ENCODE results near the gene SMIM10L2A. TPM values are rescaled to one million over a fixed set of nuclear protein-coding genes. Genes with fewer than 3 reads are reported as not detected.

The SMIM10L2A gene
- total RNA-seq, 1 experiment from 2014 or later: 18.3 TPM

DNA sequence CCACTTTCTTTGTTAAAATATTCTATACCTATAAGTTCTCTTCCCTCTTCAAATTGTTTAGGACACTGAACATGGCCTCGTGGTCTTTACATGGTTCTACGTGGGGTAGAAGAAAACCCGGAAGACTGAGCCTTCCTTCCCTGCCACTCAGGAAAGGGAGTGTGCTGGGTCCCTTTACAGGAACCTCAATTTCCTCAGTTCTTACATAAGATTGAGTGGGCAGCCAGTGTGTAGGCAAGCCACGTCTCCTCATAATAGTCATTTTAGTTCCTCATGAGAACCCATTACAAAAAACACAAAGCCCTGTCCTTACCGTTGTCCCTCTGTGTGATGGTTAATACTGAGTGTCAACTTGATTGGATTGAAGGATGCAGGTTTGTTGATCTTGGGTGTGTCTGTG lies 28.7 kb upstream of the SMIM10L2A start:
- Histone ChIP-seq H4K20me1 (ENCODE audit: control insufficient read depth, insufficient read depth, insufficient read length) (no peaks in the 10 kb centered on the region), H2BK20ac (ENCODE audit: low read depth, low read length, poor library complexity, severe bottlenecking) (no peak overlapping the region), H4K91ac (ENCODE audit: insufficient read length, low read depth, low read length) (no peak overlapping the region), H3K79me1 (ENCODE audit: insufficient read depth, low read depth, low read length, poor library complexity, severe bottlenecking) (no peaks in the 10 kb centered on the region), H4K5ac (ENCODE audit: insufficient read length, low read depth, low read length) (no peak overlapping the region), H2AK5ac (ENCODE audit: insufficient read length, low read length) (no peak overlapping the region), H3K23ac (ENCODE audit: insufficient read length, low read depth, low read length) (no peak overlapping the region), H2BK15ac (ENCODE audit: low read depth, low read length) (no peak overlapping the region), H3K27ac (ENCODE audit: insufficient read length, low read depth, low read length) (no peak overlapping the region), H2AFZ (ENCODE audit: low read length) (no peak overlapping the region), H3T11ph (ENCODE audit: low read length) (no peak overlapping the region), H2BK5ac (ENCODE audit: insufficient read length, low read length) (no peak overlapping the region), H3K4ac (ENCODE audit: low read depth, low read length) (no peak overlapping the region), H3K79me2 (ENCODE audit: insufficient read depth, low read length) (no peaks in the 10 kb centered on the region), H3K23me2 (ENCODE audit: insufficient read length, low read depth, low read length, poor library complexity, severe bottlenecking) (no peaks in the 10 kb centered on the region), H2BK12ac (ENCODE audit: insufficient read length, low read depth, low read length) (no peak overlapping the region), H2BK120ac (ENCODE audit: low read depth, low read length, poor library complexity, severe bottlenecking) (no peak overlapping the region), H3K4me1 (ENCODE audit: insufficient read depth, low read length) (no peaks in the 10 kb centered on the region; the same call in 1 of the 2 replicates), H3K9ac (ENCODE audit: extremely low read depth, insufficient read length, low read length) (no peak overlapping the region), H4K8ac (replicated peaks; ENCODE audit: insufficient read length, low read depth, low read length) (no peak overlapping the region), H3K9me3 (ENCODE audit: control insufficient read depth, low read depth, low read length) (peaks cover 20% of the 10 kb centered on the region), H3K56ac (ENCODE audit: insufficient read length, low read depth, low read length) (no peak overlapping the region), H3K4me2 (ENCODE audit: insufficient read depth, insufficient read length, low read length) (no peak overlapping the region), H3K14ac (ENCODE audit: insufficient read depth, low read length) (no peak overlapping the region), H3K18ac (ENCODE audit: insufficient read length, low read depth, low read length) (no peak overlapping the region), H3K27me3 (ENCODE audit: insufficient read depth, low read length) (no peaks in the 10 kb centered on the region)
- Mint-ChIP-seq H3K27ac (no peak overlapping the region), H3K4me1 (peaks cover 20 to 24% of the 10 kb centered on the region in 2 experiments), H3K27me3 (ENCODE audit: low read depth) (peaks cover 1% of the 10 kb centered on the region; the same call in 1 of the 2 replicates), H3K36me3 (ENCODE audit: insufficient read depth in 1 of 3, low read depth in 3 of 3) (peaks cover 0 to 4% (median 0%) of the 10 kb centered on the region in 3 experiments; a peak in 4 of 7 replicates), H3K4me3 (no peak overlapping the region), H3K9me3 (peaks cover 68 to 69% of the 10 kb centered on the region in 2 experiments)
- TF ChIP-seq, protein P1, sequence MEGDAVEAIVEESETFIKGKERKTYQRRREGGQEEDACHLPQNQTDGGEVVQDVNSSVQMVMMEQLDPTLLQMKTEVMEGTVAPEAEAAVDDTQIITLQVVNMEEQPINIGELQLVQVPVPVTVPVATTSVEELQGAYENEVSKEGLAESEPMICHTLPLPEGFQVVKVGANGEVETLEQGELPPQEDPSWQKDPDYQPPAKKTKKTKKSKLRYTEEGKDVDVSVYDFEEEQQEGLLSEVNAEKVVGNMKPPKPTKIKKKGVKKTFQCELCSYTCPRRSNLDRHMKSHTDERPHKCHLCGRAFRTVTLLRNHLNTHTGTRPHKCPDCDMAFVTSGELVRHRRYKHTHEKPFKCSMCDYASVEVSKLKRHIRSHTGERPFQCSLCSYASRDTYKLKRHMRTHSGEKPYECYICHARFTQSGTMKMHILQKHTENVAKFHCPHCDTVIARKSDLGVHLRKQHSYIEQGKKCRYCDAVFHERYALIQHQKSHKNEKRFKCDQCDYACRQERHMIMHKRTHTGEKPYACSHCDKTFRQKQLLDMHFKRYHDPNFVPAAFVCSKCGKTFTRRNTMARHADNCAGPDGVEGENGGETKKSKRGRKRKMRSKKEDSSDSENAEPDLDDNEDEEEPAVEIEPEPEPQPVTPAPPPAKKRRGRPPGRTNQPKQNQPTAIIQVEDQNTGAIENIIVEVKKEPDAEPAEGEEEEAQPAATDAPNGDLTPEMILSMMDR (conservative IDR thresholded peaks at IDR 0.05): no peak
- WGBS (ENCODE audit: extremely low coverage, insufficient read length, low lambda C conversion rate): no CpG with 5 or more reads among the region's 5 CpGs
- DNase-seq: no peak
